Uterus (tissue), 2 donors: ENCODE measurements around the gene ARCN1.
"Not testable (repeated sequence)": the region's sequence is repeated elsewhere in the genome, so short reads cannot be mapped to it uniquely, and the experiment has no call there.

Experiments used
- CTCF ChIP-seq, 4 experiments: fragments of 200-600 bp in 2 of 4; fragments of 450-650 bp in 2 of 4; sonication (generic) in 2 of 4; IDR thresholded peaks; one replicate each; pipeline ENCODE4 v1.5.1; 2016 to 2019; ENCODE audit warnings: antibody characterized with exemption in 4 of 4, mild to moderate bottlenecking in 2 of 4, moderate library complexity in 1 of 4
- POLR2A ChIP-seq, 2 donors: fragments of 450-650 bp; IDR thresholded peaks; one replicate each; pipeline ENCODE4 v1.6.1; 2016; ENCODE audit warnings: antibody characterized with exemption in 2 of 2, mild to moderate bottlenecking in 1 of 2, moderate library complexity in 1 of 2

GRCh38 chr11:118594984-118595383 is 22.8 kb downstream of the ARCN1 start:
- peak; percentile 46 to 82 (median 68) for TF ChIP-seq CTCF (IDR thresholded peaks at IDR 0.05)
- TF ChIP-seq POLR2A (IDR thresholded peaks at IDR 0.05), result not testable (repeated sequence)
